Fibroblast of skin of right biceps (primary cell): Measurements from ENCODE around the gene NFYC.

Source experiments
- DNase-seq: peaks from one replicate; pipeline ENCODE4 v3.0.0-alpha.2; 2013

Gene NFYC

DNA sequence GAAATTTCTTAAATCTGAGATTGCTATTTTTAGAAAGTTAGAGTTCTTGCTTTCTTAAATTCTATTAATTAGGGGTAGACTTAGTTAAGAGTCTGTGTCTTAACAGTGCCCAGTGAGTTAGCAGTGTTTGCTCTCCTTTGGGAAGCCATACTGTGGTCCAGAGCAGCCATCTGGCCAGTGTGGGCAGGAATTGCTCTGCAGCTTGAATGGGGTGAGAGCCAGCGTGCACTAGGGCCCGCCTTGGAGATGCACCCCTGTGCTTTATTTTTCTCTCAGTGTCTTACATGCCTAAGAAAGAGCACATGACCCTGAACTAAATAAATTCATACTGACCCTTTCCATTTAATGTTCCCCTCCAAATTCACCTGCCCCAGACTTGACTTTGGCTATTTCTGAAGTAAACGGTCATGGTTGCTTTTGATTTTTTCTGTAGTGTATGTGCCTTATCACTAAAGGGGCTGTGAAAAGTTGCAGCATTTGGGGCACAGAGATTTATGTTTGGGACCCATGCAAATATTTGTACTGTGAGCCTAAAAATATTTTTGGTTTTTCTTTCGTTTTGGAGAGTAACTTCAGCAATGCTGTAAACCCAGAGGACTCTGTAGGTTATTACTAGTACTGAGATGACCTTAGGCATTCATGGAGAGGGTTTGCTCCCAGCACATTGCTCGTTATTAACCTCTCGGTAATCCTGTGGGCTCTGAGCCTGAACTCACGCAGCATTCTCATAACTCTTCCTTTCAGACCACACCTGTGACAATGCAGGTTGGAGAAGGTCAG is 70.8 kb downstream of the NFYC start:
- no peak for DNase-seq

GRCh38 chr1:40763742-40764532 is 72.4 kb downstream of the NFYC start:
- DNase-seq, result no peak

DNA sequence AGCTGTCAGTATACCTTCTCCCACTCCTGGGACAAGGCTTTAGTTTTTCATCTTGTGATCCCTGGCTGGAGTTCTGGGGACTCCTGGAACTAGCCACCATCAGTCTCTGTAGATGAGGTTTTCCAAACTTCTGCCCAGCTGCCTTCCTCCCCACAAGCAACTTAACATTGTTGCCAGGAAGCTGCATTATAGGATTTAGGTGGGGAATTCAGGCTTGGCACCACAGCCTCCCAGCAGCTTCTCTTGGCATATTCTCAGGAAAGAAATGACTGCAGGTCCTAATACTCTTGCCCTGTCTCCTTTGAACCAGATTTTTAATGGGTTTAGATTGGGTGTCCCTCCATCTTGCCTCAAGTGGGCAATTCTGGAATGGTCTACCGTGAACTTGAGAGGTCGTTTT is 73.5 kb downstream of the NFYC start:
- DNase-seq, result no peak

GRCh38 chr1:40766017-40766416 is 74.5 kb downstream of the NFYC start:
- peak; percentile 13 for DNase-seq

DNA sequence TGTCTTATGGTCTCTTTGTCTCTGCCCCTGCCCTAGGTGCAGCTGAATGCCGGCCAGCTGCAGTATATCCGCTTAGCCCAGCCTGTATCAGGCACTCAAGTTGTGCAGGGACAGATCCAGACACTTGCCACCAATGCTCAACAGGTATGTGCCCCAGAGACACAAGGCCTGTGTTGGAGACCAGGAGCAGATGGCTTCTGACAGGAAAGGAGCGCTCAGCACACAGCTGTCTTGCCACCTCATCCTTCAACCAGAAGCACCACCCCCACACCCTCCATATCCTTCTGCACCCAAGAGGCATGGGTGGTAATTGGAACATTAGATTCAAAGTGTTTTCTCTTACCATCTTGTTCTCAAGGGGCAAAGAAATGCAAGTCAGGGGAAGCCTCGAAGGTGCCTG is 75.1 kb downstream of the NFYC start:
- no peak for DNase-seq

DNA sequence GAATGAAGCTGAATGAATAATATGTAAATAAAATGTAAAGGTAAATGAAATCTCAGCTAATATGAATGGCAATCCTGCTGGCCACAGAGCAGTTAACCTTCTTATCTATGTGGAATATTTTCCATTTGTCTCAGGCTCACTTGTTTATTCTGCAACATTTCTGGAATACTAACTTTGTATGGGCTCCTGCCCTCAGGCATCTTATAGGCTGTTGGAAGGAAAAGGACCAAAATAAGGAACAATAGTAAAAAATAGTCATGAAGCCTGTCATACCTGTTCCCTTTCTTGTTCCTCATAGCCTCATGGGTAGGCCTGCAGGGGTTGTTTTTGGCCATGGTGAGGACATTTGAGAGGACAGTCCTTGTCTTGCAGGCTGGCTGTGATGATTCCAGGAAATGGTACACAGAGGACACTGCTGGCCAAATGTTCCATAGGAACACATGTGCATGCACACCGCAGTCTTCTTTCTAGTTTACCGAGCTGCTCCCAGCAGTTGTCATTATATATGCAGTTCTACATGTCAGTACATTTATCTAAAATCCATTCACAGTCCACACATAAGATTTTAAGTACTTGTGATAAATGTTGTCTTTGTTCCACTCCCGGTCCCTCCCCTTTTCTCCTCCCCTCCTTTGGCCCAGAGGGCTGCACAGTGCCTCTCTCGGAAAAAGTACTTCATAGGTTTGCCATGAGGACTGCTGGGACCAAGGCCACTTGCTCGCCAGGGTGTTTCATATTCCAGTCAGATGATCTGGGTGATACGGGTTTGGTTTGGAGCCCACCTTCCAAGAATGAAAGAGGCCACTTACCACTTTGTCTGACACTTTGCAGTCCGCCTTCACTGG is 76.9 kb downstream of the NFYC start:
- no peak for DNase-seq

DNA sequence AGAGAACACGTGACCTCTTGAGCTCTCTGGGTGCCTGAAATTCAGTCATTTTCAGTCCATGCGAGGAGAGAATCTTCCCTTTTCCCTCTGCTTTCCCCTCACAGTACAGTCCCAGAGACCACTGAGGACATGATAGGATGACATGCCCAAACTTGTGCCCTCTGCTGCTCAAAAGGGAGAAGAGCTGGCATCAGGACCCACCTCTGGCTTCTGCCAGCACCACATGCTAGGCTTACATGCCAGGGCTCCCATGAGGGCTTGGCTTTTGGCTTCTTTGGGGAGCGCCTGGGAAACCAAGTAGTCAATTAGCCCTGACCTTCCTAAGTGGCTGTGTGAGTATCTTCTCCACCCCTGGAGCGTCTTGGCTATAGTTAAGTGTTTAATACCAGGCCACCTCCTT is 78.3 kb downstream of the NFYC start:
- DNase-seq, result no peak

DNA sequence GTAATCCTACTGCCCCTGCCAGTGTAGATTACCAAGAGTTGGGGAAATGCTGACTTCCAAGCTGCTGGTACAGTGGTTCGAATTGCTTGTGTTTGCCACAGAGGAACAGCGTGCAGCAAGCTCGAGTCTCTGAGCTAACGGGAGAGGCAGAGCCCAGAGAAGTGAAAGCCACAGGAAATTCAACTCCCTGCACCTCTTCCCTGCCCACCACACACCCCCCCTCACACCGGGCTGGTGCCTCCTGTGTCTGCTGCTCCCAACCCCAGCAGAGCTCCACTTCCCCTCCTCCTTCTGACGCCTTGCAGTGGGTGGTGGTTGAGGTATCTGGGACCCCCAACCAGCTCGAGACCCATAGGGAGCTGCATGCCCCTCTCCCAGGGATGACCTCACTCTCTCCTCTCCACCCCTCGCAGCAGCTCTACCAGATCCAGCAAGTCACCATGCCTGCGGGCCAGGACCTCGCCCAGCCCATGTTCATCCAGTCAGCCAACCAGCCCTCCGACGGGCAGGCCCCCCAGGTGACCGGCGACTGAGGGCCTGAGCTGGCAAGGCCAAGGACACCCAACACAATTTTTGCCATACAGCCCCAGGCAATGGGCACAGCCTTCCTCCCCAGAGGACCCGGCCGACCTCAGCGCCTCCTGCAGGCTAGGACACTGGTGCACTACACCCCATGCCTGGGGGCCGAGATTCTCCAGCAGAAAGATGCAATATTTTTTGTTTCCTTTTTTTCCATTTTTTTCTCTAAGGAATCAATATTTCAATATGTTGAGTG is 79.0 kb downstream of the NFYC start:
- DNase-seq, result no peak

DNA sequence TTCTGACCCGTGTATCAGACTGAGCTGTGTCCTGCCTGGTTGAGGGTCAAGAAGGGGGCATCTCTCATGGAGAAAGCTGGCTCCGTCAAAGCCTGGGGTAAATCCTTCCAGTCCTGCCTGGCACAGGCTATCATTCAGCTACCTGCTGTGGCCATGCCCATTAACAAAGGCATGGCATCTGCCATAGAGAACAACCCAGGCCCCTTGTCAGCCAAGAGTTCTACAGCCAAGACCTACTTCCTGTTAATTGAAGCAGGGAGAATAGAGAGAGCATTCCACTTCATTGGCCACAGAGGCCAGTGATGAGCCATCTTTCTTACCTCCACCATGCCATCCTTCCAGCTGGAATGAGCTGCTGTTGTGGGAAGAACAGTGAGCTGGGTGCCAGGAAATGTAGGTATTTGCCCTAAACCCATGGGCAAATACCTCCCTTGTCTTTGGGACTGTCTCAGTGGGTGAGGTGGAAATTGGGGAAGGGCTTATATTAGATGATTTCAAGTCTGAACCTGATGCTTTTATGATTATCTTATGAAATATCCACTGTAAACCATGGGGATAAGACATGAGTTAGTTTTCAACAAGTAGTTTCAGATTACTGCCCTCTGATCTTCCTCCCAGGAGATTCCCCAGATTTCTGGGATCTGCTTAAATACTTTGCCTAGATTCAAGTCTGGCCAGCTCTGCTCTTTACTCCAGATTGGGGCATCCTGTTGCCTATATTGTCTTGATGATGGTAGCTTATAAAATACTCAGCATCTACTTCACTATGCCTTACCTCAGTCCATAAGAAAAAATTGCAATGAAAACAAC is 80.8 kb downstream of the NFYC start:
- DNase-seq, result no peak

GRCh38 chr1:40773748-40774265 is 82.3 kb downstream of the NFYC start:
- no peak for DNase-seq

GRCh38 chr1:40774266-40774998 is 82.9 kb downstream of the NFYC start:
- DNase-seq, result peak; percentile 19

GRCh38 chr1:40776236-40777072 is 85.0 kb downstream of the NFYC start:
- no peak for DNase-seq

- no peak for DNase-seq
Observed at GRCh38 chr1:40777224-40777970, 85.9 kb downstream of the NFYC start.

GRCh38 chr1:40780678-40781607 is 89.4 kb downstream of the NFYC start:
- DNase-seq, result no peak

- DNase-seq, result no peak
Observed at GRCh38 chr1:40781608-40781971, 90.1 kb downstream of the NFYC start.

GRCh38 chr1:40782371-40782956 is 91.0 kb downstream of the NFYC start:
- no peak for DNase-seq
